Peyer's patch (tissue), 4 donors: Measurements from ENCODE around the gene ZNF202. TPM values are rescaled to one million over a fixed set of nuclear protein-coding genes. Genes with fewer than 3 reads are reported as not detected.
A peak's percentile ranks its signal among the peaks of the same experiment; 100 is the strongest.
"Not testable (repeated sequence)": the region's sequence is repeated elsewhere in the genome, so short reads cannot be mapped to it uniquely, and the experiment has no call there.

Source experiments
- DNase-seq, 3 donors: peaks; one replicate each; pipeline ENCODE4 v3.0.0-alpha.2; 2017 to 2019
- H3K27ac ChIP-seq, 4 donors: fragments of 200-600 bp; sonication (generic); one replicate each; pipeline ENCODE4 v1.5.1; 2016 to 2019
- H3K27me3 ChIP-seq, 2 donors: fragments of 200-600 bp; sonication (generic); one replicate each; pipeline ENCODE4 v1.5.1; 2019
- H3K36me3 ChIP-seq, 3 donors: fragments of 200-600 bp; sonication (generic); one replicate each; pipeline ENCODE4 v1.5.1; 2016 to 2019
- H3K4me1 ChIP-seq, 4 donors: fragments of 200-600 bp; sonication (generic); one replicate each; pipeline ENCODE4 v1.5.1; 2016 to 2019
- H3K4me3 ChIP-seq, 4 donors: fragments of 200-600 bp; sonication (generic); 1 replicate in 3 of 4; 2 replicates in 1 of 4; pipeline ENCODE4 v1.5.1; 2016 to 2019; ENCODE audit warnings: mild to moderate bottlenecking in 1 of 4
- H3K9me3 ChIP-seq, 4 donors: fragments of 200-600 bp; sonication (generic); one replicate each; pipeline ENCODE4 v1.5.1; 2016 to 2019; ENCODE audit warnings: mild to moderate bottlenecking in 1 of 4
- CTCF ChIP-seq, 6 experiments: fragments of 450-650 bp in 4 of 6; fragments of 200-600 bp in 2 of 6; sonication (generic) in 1 of 6; IDR thresholded peaks; one replicate each; pipeline ENCODE4 v1.5.1; 2017 to 2019; ENCODE audit warnings: antibody characterized with exemption in 6 of 6, mild to moderate bottlenecking in 3 of 6, moderate library complexity in 1 of 6
- POLR2A ChIP-seq, 2 donors: fragments of 450-650 bp; IDR thresholded peaks; one replicate each; pipeline ENCODE4 v1.5.1; 2017; ENCODE audit warnings: antibody characterized with exemption in 2 of 2, mild to moderate bottlenecking in 2 of 2, moderate library complexity in 2 of 2
- total RNA-seq, 4 donors: library from RNA; depleted of rRNA; stranded (reverse); fragments of >200 nt; gene quantifications; one replicate each; pipeline ENCODE4 v1.1.0, GENCODE V29; 2016

The ZNF202 gene
- total RNA-seq, 4 donors from 2014 or later, result 6.7 to 22.3 (median 8.2) TPM

- Histone ChIP-seq H3K27me3 (no peaks in the 10 kb centered on the region), H3K9me3 (no peaks in the 10 kb centered on the region), H3K4me1 (no peaks in the 10 kb centered on the region), H3K4me3 (no peak overlapping the region), H3K27ac (no peak overlapping the region), H3K36me3 (no peaks in the 10 kb centered on the region)
- DNase-seq, result no peak
- no peak for TF ChIP-seq POLR2A (IDR thresholded peaks at IDR 0.05)
- no peak for TF ChIP-seq CTCF (IDR thresholded peaks at IDR 0.05)
These were observed 10.3 kb upstream of the ZNF202 start for GRCh38 chr11:123751781-123752180.

GRCh38 chr11:123748349-123748748 lies 6.9 kb upstream of the ZNF202 start:
- H3K27ac ChIP-seq, H3K4me1 ChIP-seq, H3K27me3 ChIP-seq, DNase-seq, H3K4me3 ChIP-seq, H3K36me3 ChIP-seq, H3K9me3 ChIP-seq: not testable (repeated sequence)

GRCh38 chr11:123745764-123746451 lies 4.4 kb upstream of the ZNF202 start:
- H3K27me3 ChIP-seq, result no peaks in the 10 kb centered on the region
- DNase-seq, result no peak
- peaks cover 0 to under 1% (median 0%) of the 10 kb centered on the region in 4 donors for H3K4me1 ChIP-seq
- H3K27ac ChIP-seq, result no peak overlapping the region
- no peak overlapping the region for H3K4me3 ChIP-seq
- TF ChIP-seq CTCF (IDR thresholded peaks at IDR 0.05) (no peak), POLR2A (IDR thresholded peaks at IDR 0.05) (no peak)
- H3K36me3 ChIP-seq, result no peaks in the 10 kb centered on the region
- H3K9me3 ChIP-seq, result no peaks in the 10 kb centered on the region

- Histone ChIP-seq H3K4me1 (peaks cover 0 to 13% (median 3%) of the 10 kb centered on the region in 4 donors), H3K36me3 (no peaks in the 10 kb centered on the region), H3K4me3 (no peak overlapping the region), H3K9me3 (no peaks in the 10 kb centered on the region), H3K27me3 (no peaks in the 10 kb centered on the region), H3K27ac (no peak overlapping the region)
- DNase-seq, result no peak
- TF ChIP-seq POLR2A (IDR thresholded peaks at IDR 0.05), result no peak
- no peak for TF ChIP-seq CTCF (IDR thresholded peaks at IDR 0.05)
These were observed 1.3 kb upstream of the ZNF202 start for GRCh38 chr11:123742724-123743120.

GRCh38 chr11:123742031-123742723 lies 717 bp upstream of the ZNF202 start:
- TF ChIP-seq POLR2A (IDR thresholded peaks at IDR 0.05) (no peak), CTCF (IDR thresholded peaks at IDR 0.05) (no peak)
- peaks cover 0 to 13% (median 3%) of the 10 kb centered on the region in 4 donors for H3K4me1 ChIP-seq
- H3K4me3 ChIP-seq, result peak overlapping the region; percentile 84 to 99 (median 91)
- H3K27ac ChIP-seq, result peak overlapping the region in 3 of 4 donors; percentile 66 to 85 (median 76)
- no peaks in the 10 kb centered on the region for H3K9me3 ChIP-seq
- H3K27me3 ChIP-seq, result no peaks in the 10 kb centered on the region
- H3K36me3 ChIP-seq, result no peaks in the 10 kb centered on the region
- no peak for DNase-seq

- TF ChIP-seq POLR2A (IDR thresholded peaks at IDR 0.05) (no peak), CTCF (IDR thresholded peaks at IDR 0.05) (no peak)
- no peak for DNase-seq
These were observed 687 bp downstream of the ZNF202 start for GRCh38 chr11:123740787-123741158.

More at GRCh38 chr11:123740787-123741158, 687 bp downstream of the ZNF202 start:
- H3K4me3 ChIP-seq, result peak overlapping the region; percentile 84 to 99 (median 91)
- H3K27ac ChIP-seq, result peak overlapping the region; percentile 57 to 85 (median 71)
- H3K36me3 ChIP-seq, result no peaks in the 10 kb centered on the region
- peaks cover 0 to 13% (median 3%) of the 10 kb centered on the region in 4 donors for H3K4me1 ChIP-seq
- H3K27me3 ChIP-seq, result no peaks in the 10 kb centered on the region
- H3K9me3 ChIP-seq, result no peaks in the 10 kb centered on the region
